ENCODE measurements around the gene DOCK7. TPM values are rescaled to one million over a fixed set of nuclear protein-coding genes. Genes with fewer than 3 reads are reported as not detected.
A peak's percentile ranks its signal among the peaks of the same experiment; 100 is the strongest.
"Not testable (repeated sequence)": the region's sequence is repeated elsewhere in the genome, so short reads cannot be mapped to it uniquely, and the experiment has no call there.

DOCK7 gene
- 10 to 100 TPM; 18.8 to 22.0 TPM for total RNA-seq

GRCh38 chr1:62687903-62688686 lies at the start of gene DOCK7:
DOCK7 (minus strand) TSS chr1:62688386; CDS start chr1:62688264, 122 bp downstream.
- peaks cover 13% of the 10 kb centered on the region for H3K4me1 Mint-ChIP-seq
- H3K27me3 Mint-ChIP-seq = no peaks in the 10 kb centered on the region
- peak; percentile 71 for ATAC-seq (replicated peaks)
- H3K36me3 Mint-ChIP-seq (ENCODE audit: low read depth) = no peaks in the 10 kb centered on the region
- peak within 1 kb of the TSS; percentile 88 for H3K4me3 Mint-ChIP-seq
- H3K27ac Mint-ChIP-seq = peak within 1 kb of the TSS; percentile 83
- H3K9me3 Mint-ChIP-seq = no peaks in the 10 kb centered on the region

- H3K36me3 Mint-ChIP-seq (ENCODE audit: low read depth) = no peaks in the 10 kb centered on the region
- H3K9me3 Mint-ChIP-seq = no peaks in the 10 kb centered on the region
- peaks cover 15% of the 10 kb centered on the region for H3K27me3 Mint-ChIP-seq
- peaks cover 2% of the 10 kb centered on the region for H3K4me1 Mint-ChIP-seq
- no peak overlapping the region for H3K4me3 Mint-ChIP-seq
- no peak overlapping the region for H3K27ac Mint-ChIP-seq
- no peak for ATAC-seq (replicated peaks)
Observed at GRCh38 chr1:62735491-62736171, 47.4 kb upstream of the DOCK7 start.

GRCh38 chr1:62732331-62732730 lies 44.1 kb upstream of the DOCK7 start:
- ATAC-seq (replicated peaks) = no peak
- Mint-ChIP-seq H3K4me1 (no peaks in the 10 kb centered on the region), H3K9me3 (no peaks in the 10 kb centered on the region), H3K36me3 (ENCODE audit: low read depth) (no peaks in the 10 kb centered on the region), H3K27me3 (peaks cover 7% of the 10 kb centered on the region), H3K4me3 (no peak overlapping the region), H3K27ac (no peak overlapping the region)

GRCh38 chr1:62728963-62729362 lies 40.8 kb upstream of the DOCK7 start:
- Mint-ChIP-seq H3K4me1 (peaks cover 5% of the 10 kb centered on the region), H3K4me3 (no peak overlapping the region), H3K9me3 (no peaks in the 10 kb centered on the region), H3K36me3 (ENCODE audit: low read depth) (no peaks in the 10 kb centered on the region), H3K27ac (no peak overlapping the region), H3K27me3 (peaks cover 4% of the 10 kb centered on the region)
- no peak for ATAC-seq (replicated peaks)

GRCh38 chr1:62727656-62728407 lies 39.6 kb upstream of the DOCK7 start:
- Mint-ChIP-seq H3K27ac (no peak overlapping the region), H3K9me3 (no peaks in the 10 kb centered on the region), H3K4me3 (no peak overlapping the region), H3K4me1 (peaks cover 5% of the 10 kb centered on the region), H3K27me3 (peaks cover 4% of the 10 kb centered on the region), H3K36me3 (ENCODE audit: low read depth) (no peaks in the 10 kb centered on the region)
- ATAC-seq (replicated peaks) = no peak

- H3K36me3 Mint-ChIP-seq (ENCODE audit: low read depth) = no peaks in the 10 kb centered on the region
- H3K27me3 Mint-ChIP-seq = peaks cover 4% of the 10 kb centered on the region
- ATAC-seq (replicated peaks) = no peak
- peaks cover 5% of the 10 kb centered on the region for H3K4me1 Mint-ChIP-seq
- H3K27ac Mint-ChIP-seq = no peak overlapping the region
- no peaks in the 10 kb centered on the region for H3K9me3 Mint-ChIP-seq
- H3K4me3 Mint-ChIP-seq = no peak overlapping the region
Observed at GRCh38 chr1:62726011-62726442, 37.8 kb upstream of the DOCK7 start.

- Mint-ChIP-seq H3K4me1 (peaks cover 5% of the 10 kb centered on the region), H3K9me3 (no peaks in the 10 kb centered on the region), H3K36me3 (ENCODE audit: low read depth) (no peaks in the 10 kb centered on the region), H3K27ac (peak overlapping the region; percentile 40), H3K4me3 (peak overlapping the region; percentile 28), H3K27me3 (peaks cover 4% of the 10 kb centered on the region)
- no peak for ATAC-seq (replicated peaks)
Observed at GRCh38 chr1:62725255-62725654, 37.1 kb upstream of the DOCK7 start.

- Mint-ChIP-seq H3K27ac (no peak overlapping the region), H3K4me3 (no peak overlapping the region), H3K4me1 (peaks cover 5% of the 10 kb centered on the region), H3K36me3 (ENCODE audit: low read depth) (no peaks in the 10 kb centered on the region), H3K27me3 (peaks cover 4% of the 10 kb centered on the region), H3K9me3 (no peaks in the 10 kb centered on the region)
- ATAC-seq (replicated peaks) = no peak
Observed at GRCh38 chr1:62724430-62724829, 36.2 kb upstream of the DOCK7 start.

GRCh38 chr1:62723883-62724282 lies 35.7 kb upstream of the DOCK7 start:
- H3K9me3 Mint-ChIP-seq = no peaks in the 10 kb centered on the region
- H3K27ac Mint-ChIP-seq = no peak overlapping the region
- H3K36me3 Mint-ChIP-seq (ENCODE audit: low read depth) = no peaks in the 10 kb centered on the region
- no peak overlapping the region for H3K4me3 Mint-ChIP-seq
- H3K27me3 Mint-ChIP-seq = peaks cover under 1% of the 10 kb centered on the region
- peaks cover 5% of the 10 kb centered on the region for H3K4me1 Mint-ChIP-seq
- no peak for ATAC-seq (replicated peaks)

GRCh38 chr1:62722796-62723195 lies 34.6 kb upstream of the DOCK7 start:
- Mint-ChIP-seq H3K9me3 (no peaks in the 10 kb centered on the region), H3K4me3 (no peak overlapping the region), H3K27me3 (peaks cover 5% of the 10 kb centered on the region), H3K4me1 (peaks cover 5% of the 10 kb centered on the region), H3K27ac (no peak overlapping the region), H3K36me3 (ENCODE audit: low read depth) (no peaks in the 10 kb centered on the region)
- ATAC-seq (replicated peaks) = no peak

GRCh38 chr1:62720946-62721554 lies 32.9 kb upstream of the DOCK7 start:
- H3K9me3 Mint-ChIP-seq = no peaks in the 10 kb centered on the region

GRCh38 chr1:62718400-62718799 lies 30.2 kb upstream of the DOCK7 start:
- not testable (repeated sequence) for ATAC-seq (replicated peaks); H3K4me1 Mint-ChIP-seq; H3K4me3 Mint-ChIP-seq; H3K36me3 Mint-ChIP-seq (ENCODE audit: low read depth); H3K27me3 Mint-ChIP-seq; H3K27ac Mint-ChIP-seq; H3K9me3 Mint-ChIP-seq

More at GRCh38 chr1:62720946-62721554, 32.9 kb upstream of the DOCK7 start:
- H3K27me3 Mint-ChIP-seq = peaks cover 7% of the 10 kb centered on the region
- H3K27ac Mint-ChIP-seq = no peak overlapping the region
- H3K4me3 Mint-ChIP-seq = no peak overlapping the region
- peaks cover 5% of the 10 kb centered on the region for H3K4me1 Mint-ChIP-seq
- no peak for ATAC-seq (replicated peaks)
- H3K36me3 Mint-ChIP-seq (ENCODE audit: low read depth) = no peaks in the 10 kb centered on the region

- Mint-ChIP-seq H3K4me3 (no peak overlapping the region), H3K27me3 (peaks cover 7% of the 10 kb centered on the region), H3K36me3 (ENCODE audit: low read depth) (no peaks in the 10 kb centered on the region), H3K27ac (no peak overlapping the region), H3K4me1 (no peaks in the 10 kb centered on the region), H3K9me3 (no peaks in the 10 kb centered on the region)
- no peak for ATAC-seq (replicated peaks)
Observed at GRCh38 chr1:62717483-62717882, 29.3 kb upstream of the DOCK7 start.

GRCh38 chr1:62716397-62716796 lies 28.2 kb upstream of the DOCK7 start:
- Mint-ChIP-seq H3K27ac (no peak overlapping the region), H3K4me3 (no peak overlapping the region), H3K9me3 (no peaks in the 10 kb centered on the region), H3K4me1 (no peaks in the 10 kb centered on the region), H3K27me3 (peaks cover 7% of the 10 kb centered on the region), H3K36me3 (ENCODE audit: low read depth) (no peaks in the 10 kb centered on the region)
- ATAC-seq (replicated peaks) = no peak

Measured in activated T-helper 17 cell treated with anti-CD3 and anti-CD28 coated beads, Interleukin-2, amount 50 U/mL, for 72 hours (primary cell).